ENCODE measurements around the gene PMFBP1. TPM values are rescaled to one million over a fixed set of nuclear protein-coding genes. Genes with fewer than 3 reads are reported as not detected.
A peak's percentile ranks its signal among the peaks of the same experiment; 100 is the strongest.

The PMFBP1 gene
- polyA plus RNA-seq, 1 donor (not counting 4 experiments of a cell fraction or from before 2014, with no cell fraction given) = 0.92 TPM

DNA sequence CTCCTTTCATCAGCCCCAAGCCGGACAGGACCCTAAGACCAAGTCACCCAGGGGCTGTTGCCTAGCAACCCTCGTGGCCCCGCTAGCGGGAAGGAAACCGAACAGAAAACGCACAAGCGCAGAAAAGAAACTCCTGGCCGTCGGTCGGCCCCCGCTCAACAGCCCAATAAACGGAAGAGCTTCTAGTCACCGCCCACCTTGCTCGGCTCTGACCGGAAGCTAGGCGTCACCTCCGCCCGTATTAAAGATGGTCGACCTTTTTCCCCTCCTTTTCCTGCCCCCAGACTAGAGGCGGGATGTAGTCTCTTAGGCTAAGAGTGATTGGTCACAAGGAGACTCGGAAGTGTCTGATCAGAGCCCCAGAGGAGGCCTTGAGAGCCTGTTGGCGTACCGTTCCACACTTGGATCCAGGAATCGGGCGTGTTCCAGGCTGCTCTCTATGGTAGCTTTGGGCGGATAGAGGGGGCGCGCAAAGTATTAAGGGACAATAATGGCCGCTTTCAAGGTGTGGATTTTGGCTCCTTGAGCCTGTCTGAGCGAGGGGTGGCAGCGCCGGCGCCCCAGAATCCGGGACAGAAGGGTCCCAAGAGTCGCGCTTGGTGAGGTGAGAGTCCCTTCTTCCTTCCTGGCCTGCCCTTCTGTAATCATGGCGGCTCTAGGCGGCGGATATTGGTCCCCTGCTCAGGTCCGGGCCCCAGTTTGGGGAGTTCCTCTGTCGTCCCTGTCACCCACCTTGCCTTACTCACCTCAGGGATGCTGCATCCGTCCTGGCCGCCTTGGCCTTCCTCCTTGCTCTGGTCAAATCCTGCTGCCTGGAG lies 78.3 kb downstream of the PMFBP1 start, which contains the start of the genes DHX38 and TXNL4B:
Gene DHX38 (plus strand): TSS at position 400 of the 818 bp plus-strand sequence. CDS start 2,311 bp downstream, outside the sequence.
Gene TXNL4B (minus strand): TSS at position 173 of the 818 bp plus-strand sequence. CDS start 2,871 bp downstream, outside the sequence.
- Histone ChIP-seq H3K9me1 (ENCODE audit: control insufficient read depth, extremely low read depth, insufficient read depth, low read length) (no peaks in the 10 kb centered on the region), H3K9me3 (ENCODE audit: control insufficient read depth, low read depth, low read length) (no peaks in the 10 kb centered on the region), H4K20me1 (ENCODE audit: control insufficient read depth, extremely low read depth, insufficient read depth, low read length) (peaks cover 5% of the 10 kb centered on the region), H3K36me3 (ENCODE audit: control insufficient read depth in 2 of 2, extremely low read depth in 1 of 2, insufficient read depth in 2 of 2, low read length in 2 of 2) (peaks cover 20 to 35% of the 10 kb centered on the region in 2 experiments), H3K4me2 (ENCODE audit: control insufficient read depth, extremely low read depth, insufficient read depth, low read depth, low read length) (peak within 1 kb of the TSS; percentile 89), H3K4me1 (ENCODE audit: control insufficient read depth, extremely low read depth, insufficient read depth, low read length) (peaks cover 21% of the 10 kb centered on the region), H3K27ac (ENCODE audit: control insufficient read depth, insufficient read depth, low read length) (peak within 1 kb of the TSS; percentile 88), H3K9ac (ENCODE audit: control insufficient read depth, extremely low read depth, insufficient read depth, low read length) (peak within 1 kb of the TSS; percentile 92), H3K4me3 (ENCODE audit: control insufficient read depth in 2 of 3, extremely low read depth in 1 of 3, insufficient read depth in 2 of 3, low read depth in 1 of 3, low read length in 3 of 3) (peak within 1 kb of the TSS; percentile 83 to 99 (median 92)), H3K27me3 (ENCODE audit: control insufficient read depth, extremely low read depth, insufficient read depth, low read length) (no peaks in the 10 kb centered on the region), H3K79me2 (ENCODE audit: control insufficient read depth, insufficient read depth, low read length) (peaks cover 63% of the 10 kb centered on the region), H2AFZ (ENCODE audit: control insufficient read depth, low read length) (peak within 1 kb of the TSS; percentile 96)
- TF ChIP-seq EZH2 (IDR thresholded peaks at IDR 0.05; ENCODE audit: low read length) = no peak
- TF ChIP-seq, protein P1, sequence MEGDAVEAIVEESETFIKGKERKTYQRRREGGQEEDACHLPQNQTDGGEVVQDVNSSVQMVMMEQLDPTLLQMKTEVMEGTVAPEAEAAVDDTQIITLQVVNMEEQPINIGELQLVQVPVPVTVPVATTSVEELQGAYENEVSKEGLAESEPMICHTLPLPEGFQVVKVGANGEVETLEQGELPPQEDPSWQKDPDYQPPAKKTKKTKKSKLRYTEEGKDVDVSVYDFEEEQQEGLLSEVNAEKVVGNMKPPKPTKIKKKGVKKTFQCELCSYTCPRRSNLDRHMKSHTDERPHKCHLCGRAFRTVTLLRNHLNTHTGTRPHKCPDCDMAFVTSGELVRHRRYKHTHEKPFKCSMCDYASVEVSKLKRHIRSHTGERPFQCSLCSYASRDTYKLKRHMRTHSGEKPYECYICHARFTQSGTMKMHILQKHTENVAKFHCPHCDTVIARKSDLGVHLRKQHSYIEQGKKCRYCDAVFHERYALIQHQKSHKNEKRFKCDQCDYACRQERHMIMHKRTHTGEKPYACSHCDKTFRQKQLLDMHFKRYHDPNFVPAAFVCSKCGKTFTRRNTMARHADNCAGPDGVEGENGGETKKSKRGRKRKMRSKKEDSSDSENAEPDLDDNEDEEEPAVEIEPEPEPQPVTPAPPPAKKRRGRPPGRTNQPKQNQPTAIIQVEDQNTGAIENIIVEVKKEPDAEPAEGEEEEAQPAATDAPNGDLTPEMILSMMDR (optimal IDR thresholded peaks at IDR 0.05 in 1 of 3, IDR thresholded peaks at IDR 0.05 in 1 of 3, conservative IDR thresholded peaks at IDR 0.05 in 1 of 3; ENCODE audit: extremely low read depth in 1 of 3, insufficient read depth in 2 of 3, low read length in 3 of 3) = no peak
- DNase-seq (ENCODE audit: low read depth, low spot score) = peak; percentile 88
- dilution Hi-C loops (cut with MboI; ENCODE audit: extremely low pct_ligation_motif_present, low sequenced_read_pairs) = no loop called here
- FAIRE-seq = peak; percentile 74

DNA sequence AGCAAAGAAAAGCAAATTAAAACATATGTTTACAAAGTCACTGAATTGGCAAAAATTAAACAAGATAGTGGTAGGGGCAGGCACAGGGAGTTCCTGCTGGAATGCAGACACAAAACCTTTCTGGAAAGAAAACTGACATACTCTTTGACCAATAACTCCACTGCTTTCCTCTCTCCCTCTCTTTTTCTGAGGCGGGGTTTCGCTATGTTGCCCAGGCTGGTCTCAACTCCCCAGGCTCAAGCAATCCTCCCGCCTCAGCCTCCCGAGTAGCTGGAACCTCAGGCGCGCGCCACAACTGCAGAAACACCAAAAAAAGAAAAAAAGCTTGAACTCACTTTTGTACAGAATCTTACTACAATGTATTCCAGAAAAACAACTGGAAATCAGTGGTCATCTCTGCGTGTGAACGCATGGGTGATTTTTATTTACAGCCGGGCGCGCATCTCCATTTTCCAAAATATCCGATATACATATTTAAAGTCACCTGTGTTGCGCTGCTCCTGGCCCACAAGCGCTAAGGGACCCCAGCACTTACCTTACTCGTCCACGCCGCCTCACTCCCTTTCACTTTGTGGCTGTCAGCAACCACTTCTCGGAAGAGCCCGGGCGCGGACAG lies 79.0 kb downstream of the PMFBP1 start:
- DNase-seq (ENCODE audit: low read depth, low spot score) = no peak
- TF ChIP-seq, protein P1 (optimal IDR thresholded peaks at IDR 0.05 in 1 of 3, IDR thresholded peaks at IDR 0.05 in 1 of 3, conservative IDR thresholded peaks at IDR 0.05 in 1 of 3; ENCODE audit: extremely low read depth in 1 of 3, insufficient read depth in 2 of 3, low read length in 3 of 3) = no peak
- TF ChIP-seq EZH2 (IDR thresholded peaks at IDR 0.05; ENCODE audit: low read length) = no peak
- peaks cover 19 to 31% of the 10 kb centered on the region in 2 experiments for H3K36me3 ChIP-seq (ENCODE audit: control insufficient read depth in 2 of 2, extremely low read depth in 1 of 2, insufficient read depth in 2 of 2, low read length in 2 of 2)
- peak overlapping the region; percentile 96 for H2AFZ ChIP-seq (ENCODE audit: control insufficient read depth, low read length)
- peak overlapping the region; percentile 83 to 99 (median 92) for H3K4me3 ChIP-seq (ENCODE audit: control insufficient read depth in 2 of 3, extremely low read depth in 1 of 3, insufficient read depth in 2 of 3, low read depth in 1 of 3, low read length in 3 of 3)
- no peaks in the 10 kb centered on the region for H3K9me3 ChIP-seq (ENCODE audit: control insufficient read depth, low read depth, low read length)
- peaks cover 21% of the 10 kb centered on the region for H3K4me1 ChIP-seq (ENCODE audit: control insufficient read depth, extremely low read depth, insufficient read depth, low read length)
- peak overlapping the region; percentile 88 for H3K27ac ChIP-seq (ENCODE audit: control insufficient read depth, insufficient read depth, low read length)
- H3K27me3 ChIP-seq (ENCODE audit: control insufficient read depth, extremely low read depth, insufficient read depth, low read length) = no peaks in the 10 kb centered on the region
- H3K79me2 ChIP-seq (ENCODE audit: control insufficient read depth, insufficient read depth, low read length) = peaks cover 63% of the 10 kb centered on the region
- H4K20me1 ChIP-seq (ENCODE audit: control insufficient read depth, extremely low read depth, insufficient read depth, low read length) = peaks cover 5% of the 10 kb centered on the region
- FAIRE-seq = no peak
- dilution Hi-C loops (cut with MboI; ENCODE audit: extremely low pct_ligation_motif_present, low sequenced_read_pairs) = no loop called here
- no peaks in the 10 kb centered on the region for H3K9me1 ChIP-seq (ENCODE audit: control insufficient read depth, extremely low read depth, insufficient read depth, low read length)
- H3K9ac ChIP-seq (ENCODE audit: control insufficient read depth, extremely low read depth, insufficient read depth, low read length) = peak overlapping the region; percentile 92
- H3K4me2 ChIP-seq (ENCODE audit: control insufficient read depth, extremely low read depth, insufficient read depth, low read depth, low read length) = peak overlapping the region; percentile 80

All from keratinocyte (primary cell).